GM23248 (cell line): Measurements from ENCODE around the gene TLE2.

Experiments used
- EZH2 ChIP-seq: fragments of 200-600 bp; sonication (generic); IDR thresholded peaks from 2 replicates; pipeline ENCODE4 v1.6.1; 2018; ENCODE audit warnings: antibody characterized with exemption, mild to moderate bottlenecking; ENCODE audit not compliant: insufficient read depth, poor library complexity, severe bottlenecking
- EZH2phosphoT487 ChIP-seq: fragments of 200-600 bp; sonication (generic); IDR thresholded peaks from 2 replicates; pipeline ENCODE4 v1.6.1; 2018; ENCODE audit warnings: antibody characterized with exemption, moderate library complexity, mild to moderate bottlenecking, low read depth; ENCODE audit not compliant: insufficient read depth

DNA sequence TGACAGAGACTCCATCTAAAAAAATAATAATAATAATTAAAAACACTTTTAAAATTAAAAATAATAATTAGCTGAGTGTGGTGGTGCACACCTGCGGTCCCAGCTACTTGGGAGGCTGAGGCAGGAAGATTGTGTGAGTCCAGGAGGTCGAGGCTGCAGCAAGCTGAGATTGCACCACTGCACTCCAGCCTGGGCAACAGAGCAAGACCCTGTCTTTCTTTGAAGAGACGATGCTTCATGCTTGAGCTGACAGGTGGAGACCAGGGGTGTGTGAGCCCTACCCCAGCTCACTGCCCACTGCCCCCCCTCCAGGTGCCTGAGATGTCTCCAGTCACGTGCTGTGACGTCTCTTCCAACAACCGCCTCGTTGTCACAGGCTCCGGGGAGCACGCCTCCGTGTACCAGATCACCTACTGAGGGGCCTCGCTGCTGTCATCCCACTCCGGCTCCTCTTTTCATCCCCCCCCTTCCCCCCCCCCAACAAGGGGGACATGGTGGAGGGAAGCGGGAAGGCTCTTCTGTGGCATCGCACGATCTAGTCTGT lies 34.4 kb downstream of the TLE2 start:
- TF ChIP-seq EZH2, result no peak
- TF ChIP-seq EZH2phosphoT487, result no peak
